HT-29 (cell line): ENCODE data around the gene PDCD6IP. TPM values are rescaled to one million over a fixed set of nuclear protein-coding genes. Genes with fewer than 3 reads are reported as not detected.

Experiments used
- total RNA-seq: library from RNA; depleted of rRNA; stranded (reverse); fragments of >200 nt; shearing (Covaris generic); gene quantifications from 2 replicates; pipeline ENCODE4 v1.2.3, GENCODE V29; 2014; rRNA removed

The PDCD6IP gene
- total RNA-seq, 1 experiment from 2014 or later, result 134 TPM

Other genes starting within 250 kb of the PDCD6IP start
- gene CLASP2, start 80.4 kb upstream of the PDCD6IP start, total RNA-seq, result 38.1 and 49.5 TPM in 2 replicates